Small intestine (tissue), 7 donors: ENCODE data around the gene SMOC2. TPM values are rescaled to one million over a fixed set of nuclear protein-coding genes. Genes with fewer than 3 reads are reported as not detected.

Source experiments
- DNase-seq, 2 donors: peaks; one replicate each; pipeline versions ENCODE4 v3.0.0 to v3.0.0-alpha.2; 2013
- FAIRE-seq: peaks from 2 replicates; lab custom pipeline; 2012; peaks lifted over from hg19 to GRCh38; lab: Jason Lieb, UNC
- H3K27ac ChIP-seq, 3 donors: one replicate each; pipeline ENCODE4 v1.5.1; 2013; ENCODE audit warnings: low read length in 2 of 3, mild to moderate bottlenecking in 2 of 3, control low read depth in 1 of 3, inconsistent platforms in 1 of 3, low read depth in 1 of 3, moderate library complexity in 1 of 3
- H3K27me3 ChIP-seq, 3 donors: one replicate each; pipeline ENCODE4 v1.6.1; 2013; ENCODE audit warnings: low read length in 3 of 3, inconsistent platforms in 1 of 3; ENCODE audit not compliant: control insufficient read depth in 3 of 3, insufficient read depth in 3 of 3
- H3K36me3 ChIP-seq, 3 donors: one replicate each; pipeline ENCODE4 v1.6.1; 2013; ENCODE audit warnings: low read length in 3 of 3, inconsistent platforms in 1 of 3, low read depth in 1 of 3, mild to moderate bottlenecking in 1 of 3, moderate library complexity in 1 of 3; ENCODE audit not compliant: control insufficient read depth in 3 of 3, insufficient read depth in 2 of 3
- H3K4me1 ChIP-seq, 3 donors: one replicate each; pipeline ENCODE4 v1.6.1; 2013; ENCODE audit warnings: low read length in 2 of 3, inconsistent platforms in 1 of 3, low read depth in 1 of 3, mild to moderate bottlenecking in 1 of 3, moderate library complexity in 1 of 3; ENCODE audit not compliant: control insufficient read depth in 3 of 3, insufficient read depth in 2 of 3
- H3K4me3 ChIP-seq, 3 donors: one replicate each; pipeline ENCODE4 v1.5.1; 2013; ENCODE audit warnings: low read length in 3 of 3, control low read depth in 1 of 3, inconsistent platforms in 1 of 3, low read depth in 1 of 3, mild to moderate bottlenecking in 1 of 3, moderate library complexity in 1 of 3
- H3K9me3 ChIP-seq, 2 donors: one replicate each; pipeline ENCODE4 v1.6.1; 2013; ENCODE audit warnings: low read depth in 1 of 2, low read length in 1 of 2; ENCODE audit not compliant: control insufficient read depth in 2 of 2, insufficient read depth in 1 of 2
- whole genome bisulfite sequencing, 3 donors: extraction: QIAGEN DNeasy Blood & Tissue Kit; methylation state at CpG; one replicate each; pipeline ENCODE4 v1.1.7; 2013; 5-methylcytosine and 5-hydroxymethylcytosine counted together
- polyA plus RNA-seq, 4 donors: library from polyadenylated mRNA; stranded (reverse) in 3 of 4; unstranded in 1 of 4; fragments of 200-250 nt in 3 of 4; fragments of 120-200 nt in 1 of 4; gene quantifications; one replicate each; pipeline versions ENCODE4 v1.2.1 to v1.2.3, GENCODE V29; 2013
- donor health status: healthy with polysubstance abuse.
- donor health status: control.
- donor health status: control.
- donor health status: Bipolar disorder and iron deficiency.
- donor health status: healthy.

The SMOC2 gene
- polyA plus RNA-seq, 4 donors, result 0.89 to 56.7 (median 4.0) TPM

DNA sequence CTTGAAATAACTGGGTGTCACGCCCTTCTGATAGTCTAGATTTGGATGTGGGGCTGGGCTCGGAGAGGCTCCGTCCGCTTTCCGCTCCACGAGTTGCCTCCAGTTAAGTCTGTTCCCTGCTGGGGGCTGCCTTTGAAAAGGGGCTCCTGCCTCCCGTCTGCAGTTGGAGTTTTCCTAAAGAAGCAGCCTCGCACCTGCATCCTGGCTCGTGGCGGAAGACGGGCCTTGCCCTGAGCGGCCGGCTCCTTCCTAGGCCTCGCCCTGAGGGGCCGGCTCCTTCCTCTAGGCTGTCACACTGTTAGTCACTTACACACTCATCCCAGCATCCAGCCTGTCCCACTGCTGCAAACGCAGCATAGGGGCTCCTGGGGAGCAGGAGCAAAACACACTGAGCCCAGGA lies 74.4 kb downstream of the SMOC2 start:
- Histone ChIP-seq H3K36me3 (peaks cover 0 to 5% (median 0%) of the 10 kb centered on the region in 3 donors), H3K4me3 (no peak overlapping the region), H3K27me3 (no peaks in the 10 kb centered on the region), H3K9me3 (no peaks in the 10 kb centered on the region), H3K27ac (no peak overlapping the region), H3K4me1 (no peaks in the 10 kb centered on the region)
- DNase-seq, result no peak
- no peak for FAIRE-seq
- WGBS, 3 donors, result 66 to 67% (median 66%) methylated on average over 15 to 16 of the region's 16 CpGs

DNA sequence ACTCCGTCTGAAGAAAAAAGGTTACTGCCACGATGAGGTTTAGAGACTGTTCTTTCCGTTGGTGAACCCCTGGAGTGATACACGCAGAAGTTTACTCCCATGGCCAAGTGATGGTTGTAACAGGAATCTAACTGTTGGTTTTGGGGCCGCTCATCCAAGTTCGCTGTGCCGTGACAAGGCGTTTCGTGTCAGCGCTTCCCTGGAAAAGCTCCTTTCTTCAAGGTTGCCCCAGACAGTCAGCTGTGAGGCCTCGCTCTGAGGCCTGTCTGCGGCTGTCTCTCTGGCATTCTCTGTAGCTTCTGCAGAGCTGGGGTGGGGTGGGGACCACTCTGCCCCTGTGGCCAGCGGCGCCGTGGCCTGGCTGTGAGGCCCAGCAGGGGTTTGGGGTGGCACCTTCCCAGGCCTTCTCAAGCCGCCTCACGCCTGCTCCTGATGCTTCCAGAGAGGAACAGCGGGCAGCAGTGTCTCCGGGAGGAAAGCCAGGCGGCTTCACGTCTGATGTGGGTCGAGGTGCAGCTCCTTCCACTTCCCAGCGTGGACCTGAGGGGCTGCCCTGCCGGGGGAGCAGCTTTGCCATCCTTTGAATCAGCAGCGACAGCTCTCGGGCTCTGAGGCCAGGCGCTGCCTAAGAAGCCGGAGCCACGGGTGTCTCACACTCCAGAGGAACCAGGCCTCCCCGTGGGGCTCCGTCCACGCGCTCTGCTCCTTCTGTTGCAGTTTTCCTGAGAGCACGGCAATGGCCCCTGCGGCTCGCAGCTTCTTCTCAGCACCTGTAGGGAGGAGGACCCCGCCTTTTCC lies 76.2 kb downstream of the SMOC2 start:
- Histone ChIP-seq H3K4me3 (no peak overlapping the region), H3K36me3 (peaks cover 0 to 5% (median 0%) of the 10 kb centered on the region in 3 donors), H3K4me1 (no peaks in the 10 kb centered on the region), H3K27ac (no peak overlapping the region), H3K27me3 (no peaks in the 10 kb centered on the region), H3K9me3 (no peaks in the 10 kb centered on the region)
- DNase-seq (no peak), FAIRE-seq (no peak)
- WGBS, 3 donors, result 90 to 93% (median 92%) methylated on average over 36 to 37 of the region's 37 CpGs

DNA sequence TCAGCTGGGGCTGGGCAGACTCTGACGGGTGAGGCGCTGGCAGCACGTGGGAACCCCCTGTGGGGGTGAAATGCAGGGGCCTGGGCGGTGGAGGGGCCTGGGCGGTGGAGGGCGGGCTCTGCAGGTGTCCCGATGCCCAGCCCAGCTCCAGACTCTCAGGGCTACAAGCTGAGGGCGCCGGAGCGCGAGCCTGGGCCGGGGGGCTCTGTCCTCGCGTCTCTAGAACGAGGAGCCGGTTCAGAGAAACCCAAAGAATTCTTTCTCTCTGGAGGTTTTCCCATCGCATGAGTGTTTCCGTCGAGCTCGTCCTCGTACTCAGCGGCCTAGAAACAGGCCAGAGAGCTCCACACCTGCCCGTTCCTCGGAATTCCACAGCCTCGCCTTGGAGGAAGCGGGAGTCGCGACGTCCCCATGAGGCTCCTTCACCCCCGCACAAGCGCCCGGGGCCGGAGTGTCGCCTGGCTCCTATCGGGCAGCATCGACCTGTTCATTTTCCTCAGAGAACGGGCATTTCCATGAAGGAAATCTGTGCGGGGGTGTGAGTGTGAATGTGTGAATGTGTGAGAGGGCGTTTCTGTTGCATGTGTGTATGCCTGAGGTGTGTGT lies 76.9 kb downstream of the SMOC2 start:
- H3K27ac ChIP-seq, result no peak overlapping the region
- no peaks in the 10 kb centered on the region for H3K9me3 ChIP-seq
- 88 to 92% (median 88%) methylated on average over 37 to 39 of the region's 39 CpGs for WGBS, 3 donors
- peaks cover 0 to 5% (median 0%) of the 10 kb centered on the region in 3 donors for H3K36me3 ChIP-seq
- FAIRE-seq, result no peak
- H3K4me3 ChIP-seq, result no peak overlapping the region
- no peak for DNase-seq
- no peaks in the 10 kb centered on the region for H3K27me3 ChIP-seq
- H3K4me1 ChIP-seq, result no peaks in the 10 kb centered on the region

DNA sequence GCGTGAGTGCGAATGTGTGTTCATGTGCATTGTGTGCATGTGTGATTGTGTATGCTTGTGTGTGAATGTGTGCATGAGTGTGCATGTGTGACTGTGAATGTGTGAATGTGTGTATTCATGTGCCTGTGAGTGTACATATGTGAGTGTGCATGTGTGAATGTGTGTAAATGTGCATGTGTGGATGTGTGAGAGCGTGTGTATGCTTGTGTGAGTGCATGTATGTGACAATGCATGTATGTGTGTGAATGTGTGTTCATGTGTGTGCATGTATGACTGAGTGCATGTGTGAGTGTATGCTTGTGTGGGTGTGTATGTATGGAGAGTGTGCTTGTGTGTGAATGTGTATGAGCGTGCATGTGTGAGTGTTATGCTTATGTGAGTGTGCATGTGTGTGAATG lies 77.4 kb downstream of the SMOC2 start:
- H3K4me3 ChIP-seq, result no peak overlapping the region
- no peaks in the 10 kb centered on the region for H3K27me3 ChIP-seq
- no peaks in the 10 kb centered on the region for H3K4me1 ChIP-seq
- no peak for DNase-seq
- peaks cover 0 to 5% (median 0%) of the 10 kb centered on the region in 3 donors for H3K36me3 ChIP-seq
- H3K9me3 ChIP-seq, result no peaks in the 10 kb centered on the region
- no peak overlapping the region for H3K27ac ChIP-seq
- no peak for FAIRE-seq
- WGBS, 3 donors, result 78 to 96% (median 88%) methylated on average over 4 of the region's 4 CpGs

DNA sequence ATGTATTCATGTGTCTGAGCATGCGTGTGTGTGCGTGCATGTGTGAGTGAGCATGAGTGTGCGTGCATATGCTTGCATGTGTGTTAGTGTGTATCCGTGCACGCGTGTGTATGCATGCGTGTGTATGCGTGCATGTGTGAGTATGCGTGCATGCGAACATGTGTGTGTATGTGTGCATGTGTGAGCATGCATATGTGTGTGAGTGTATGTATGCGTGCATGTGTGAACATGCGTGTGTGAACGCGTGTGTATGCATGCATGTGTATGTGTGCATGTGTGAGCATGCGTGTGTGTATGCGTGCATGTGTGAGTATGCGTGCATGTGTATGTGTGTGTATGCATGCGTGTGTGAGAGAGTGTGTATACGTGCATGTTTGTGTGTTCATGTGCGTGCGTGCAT lies 77.9 kb downstream of the SMOC2 start:
- 85 to 97% (median 97%) methylated on average over 21 of the region's 21 CpGs for WGBS, 3 donors
- no peak overlapping the region for H3K27ac ChIP-seq
- no peaks in the 10 kb centered on the region for H3K4me1 ChIP-seq
- H3K9me3 ChIP-seq, result no peaks in the 10 kb centered on the region
- H3K27me3 ChIP-seq, result no peaks in the 10 kb centered on the region
- DNase-seq, result no peak
- no peak for FAIRE-seq
- peaks cover 0 to 2% (median 0%) of the 10 kb centered on the region in 3 donors for H3K36me3 ChIP-seq
- no peak overlapping the region for H3K4me3 ChIP-seq

DNA sequence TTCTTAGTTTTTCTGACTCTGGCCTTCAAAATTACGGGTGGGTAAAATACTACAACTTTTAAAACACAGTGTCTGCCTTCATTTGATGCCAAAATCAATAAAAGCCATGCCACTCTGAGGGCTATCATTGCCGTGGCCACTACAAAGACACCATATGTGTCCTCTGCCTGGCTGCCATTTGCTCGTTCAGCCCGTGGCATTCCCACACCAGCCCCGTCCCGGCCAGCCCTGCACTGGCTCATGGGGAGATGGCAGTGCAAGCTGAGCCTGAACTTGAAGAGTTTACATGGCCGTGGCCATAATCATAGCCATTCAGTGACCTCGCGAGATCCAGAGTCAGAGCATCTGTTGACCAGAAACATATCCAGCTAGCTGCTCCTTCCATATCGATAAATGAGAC lies 79.2 kb downstream of the SMOC2 start:
- FAIRE-seq (no peak), DNase-seq (no peak)
- H3K27me3 ChIP-seq, result no peaks in the 10 kb centered on the region
- H3K9me3 ChIP-seq, result no peaks in the 10 kb centered on the region
- no peak overlapping the region for H3K4me3 ChIP-seq
- no peaks in the 10 kb centered on the region for H3K4me1 ChIP-seq
- no peak overlapping the region for H3K27ac ChIP-seq
- 88 to 97% (median 91%) methylated on average over 10 of the region's 10 CpGs for WGBS, 3 donors
- H3K36me3 ChIP-seq, result peaks cover 0 to 2% (median 0%) of the 10 kb centered on the region in 3 donors

DNA sequence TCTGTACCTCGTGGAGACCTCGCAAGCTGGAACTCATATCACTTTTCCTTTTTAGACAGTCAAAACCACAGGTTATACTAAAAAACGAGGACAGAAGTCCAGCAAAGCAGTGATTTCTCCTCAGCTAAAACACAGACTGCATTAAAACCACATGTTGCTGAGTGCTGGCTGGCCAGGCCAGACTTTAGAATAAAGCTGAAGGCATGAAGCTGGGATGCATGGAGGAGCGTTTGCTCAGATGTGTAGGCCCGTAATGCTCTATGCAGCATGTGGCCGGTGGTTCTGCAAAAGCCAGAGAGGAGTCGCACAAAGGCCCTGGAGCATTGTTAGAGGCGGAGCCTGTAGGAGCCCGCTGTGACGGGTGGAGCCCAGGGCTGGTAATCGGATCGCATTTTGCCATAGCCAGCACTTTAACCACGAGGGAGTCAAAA lies 83.6 kb downstream of the SMOC2 start:
- 81 to 83% (median 82%) methylated on average over 13 of the region's 13 CpGs for WGBS, 3 donors
- peaks cover 0 to 3% (median 0%) of the 10 kb centered on the region in 3 donors for H3K36me3 ChIP-seq
- DNase-seq (no peak), FAIRE-seq (no peak)
- no peaks in the 10 kb centered on the region for H3K27me3 ChIP-seq
- peaks cover 0 to 3% (median 0%) of the 10 kb centered on the region in 3 donors for H3K4me1 ChIP-seq
- H3K4me3 ChIP-seq, result no peak overlapping the region
- H3K27ac ChIP-seq, result no peak overlapping the region
- H3K9me3 ChIP-seq, result no peaks in the 10 kb centered on the region

DNA sequence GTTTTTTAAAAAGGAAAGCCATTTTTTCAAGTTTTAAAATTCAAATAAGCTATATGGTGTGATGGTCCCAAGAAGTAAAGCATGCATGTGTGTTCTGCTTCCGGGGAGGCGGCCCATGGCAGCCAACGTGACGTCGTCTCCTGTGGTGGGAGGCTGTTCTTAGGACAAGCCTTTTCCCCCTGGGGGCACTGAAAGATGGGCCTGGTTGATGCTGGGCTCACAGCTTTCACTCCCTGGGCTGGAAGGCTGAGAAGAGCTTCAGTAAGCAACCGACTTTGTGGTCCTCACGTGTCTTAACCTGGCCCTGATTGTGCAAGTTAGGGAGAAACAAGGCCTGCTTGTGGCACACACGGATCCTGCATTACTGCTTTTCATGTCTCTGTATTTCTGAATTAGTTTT lies 84.1 kb downstream of the SMOC2 start:
- no peak overlapping the region for H3K4me3 ChIP-seq
- no peaks in the 10 kb centered on the region for H3K9me3 ChIP-seq
- no peaks in the 10 kb centered on the region for H3K27me3 ChIP-seq
- peaks cover 0 to 3% (median 0%) of the 10 kb centered on the region in 3 donors for H3K4me1 ChIP-seq
- FAIRE-seq (no peak), DNase-seq (no peak)
- 86 to 91% (median 90%) methylated on average over 8 of the region's 8 CpGs for WGBS, 3 donors
- H3K36me3 ChIP-seq, result peaks cover 0 to 3% (median 0%) of the 10 kb centered on the region in 3 donors
- no peak overlapping the region for H3K27ac ChIP-seq
